ENCODE results near the gene PPP4R2.

GRCh38 chr3:72949016-72949415 is 47.6 kb upstream of the PPP4R2 start:
- TF ChIP-seq EZH2 (IDR thresholded peaks at IDR 0.05; ENCODE audit: low read depth) (no peak), CTCF (conservative IDR thresholded peaks at IDR 0.05) (no peak)
